ENCODE data around the gene TATDN2.
"Not testable (repeated sequence)": the region's sequence is repeated elsewhere in the genome, so short reads cannot be mapped to it uniquely, and the experiment has no call there.

Gene TATDN2

DNA sequence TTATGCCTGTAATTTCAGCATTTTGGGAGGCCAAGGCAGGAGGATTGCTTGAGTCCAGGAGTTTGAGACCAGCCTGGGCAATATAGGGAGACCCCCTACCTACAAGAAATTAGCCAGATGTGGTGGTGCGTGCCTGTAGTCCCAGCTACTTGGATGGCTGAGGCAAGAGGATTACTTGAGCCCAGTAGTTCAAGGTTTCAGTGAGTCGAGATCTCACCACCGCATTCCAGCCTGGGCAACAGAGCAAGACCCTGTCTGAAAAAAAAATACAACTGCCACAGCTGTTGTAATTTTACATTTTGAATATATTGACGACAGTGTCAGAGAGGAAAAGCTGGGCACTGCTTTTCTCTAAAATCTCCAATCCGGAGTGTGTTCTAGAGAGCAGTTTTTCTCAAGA, 21.2 kb downstream of the TATDN2 start:
- TF ChIP-seq, protein P1, sequence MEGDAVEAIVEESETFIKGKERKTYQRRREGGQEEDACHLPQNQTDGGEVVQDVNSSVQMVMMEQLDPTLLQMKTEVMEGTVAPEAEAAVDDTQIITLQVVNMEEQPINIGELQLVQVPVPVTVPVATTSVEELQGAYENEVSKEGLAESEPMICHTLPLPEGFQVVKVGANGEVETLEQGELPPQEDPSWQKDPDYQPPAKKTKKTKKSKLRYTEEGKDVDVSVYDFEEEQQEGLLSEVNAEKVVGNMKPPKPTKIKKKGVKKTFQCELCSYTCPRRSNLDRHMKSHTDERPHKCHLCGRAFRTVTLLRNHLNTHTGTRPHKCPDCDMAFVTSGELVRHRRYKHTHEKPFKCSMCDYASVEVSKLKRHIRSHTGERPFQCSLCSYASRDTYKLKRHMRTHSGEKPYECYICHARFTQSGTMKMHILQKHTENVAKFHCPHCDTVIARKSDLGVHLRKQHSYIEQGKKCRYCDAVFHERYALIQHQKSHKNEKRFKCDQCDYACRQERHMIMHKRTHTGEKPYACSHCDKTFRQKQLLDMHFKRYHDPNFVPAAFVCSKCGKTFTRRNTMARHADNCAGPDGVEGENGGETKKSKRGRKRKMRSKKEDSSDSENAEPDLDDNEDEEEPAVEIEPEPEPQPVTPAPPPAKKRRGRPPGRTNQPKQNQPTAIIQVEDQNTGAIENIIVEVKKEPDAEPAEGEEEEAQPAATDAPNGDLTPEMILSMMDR (IDR thresholded peaks at IDR 0.05; ENCODE audit: low read depth, low read length): no peak
- TF ChIP-seq, protein P2, sequence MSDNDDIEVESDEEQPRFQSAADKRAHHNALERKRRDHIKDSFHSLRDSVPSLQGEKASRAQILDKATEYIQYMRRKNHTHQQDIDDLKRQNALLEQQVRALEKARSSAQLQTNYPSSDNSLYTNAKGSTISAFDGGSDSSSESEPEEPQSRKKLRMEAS (IDR thresholded peaks at IDR 0.05; ENCODE audit: low read depth, low read length): no peak
- no peak for TF ChIP-seq MYC (IDR thresholded peaks at IDR 0.05; ENCODE audit: low read depth, low read length)
- TF ChIP-seq POLR2A (IDR thresholded peaks at IDR 0.05; ENCODE audit: extremely low read depth, insufficient read length): no peak
- DNase-seq (ENCODE audit: low read depth): no peak
- H3K4me3 ChIP-seq (ENCODE audit: low read depth, low read length): no peak overlapping the region

DNA sequence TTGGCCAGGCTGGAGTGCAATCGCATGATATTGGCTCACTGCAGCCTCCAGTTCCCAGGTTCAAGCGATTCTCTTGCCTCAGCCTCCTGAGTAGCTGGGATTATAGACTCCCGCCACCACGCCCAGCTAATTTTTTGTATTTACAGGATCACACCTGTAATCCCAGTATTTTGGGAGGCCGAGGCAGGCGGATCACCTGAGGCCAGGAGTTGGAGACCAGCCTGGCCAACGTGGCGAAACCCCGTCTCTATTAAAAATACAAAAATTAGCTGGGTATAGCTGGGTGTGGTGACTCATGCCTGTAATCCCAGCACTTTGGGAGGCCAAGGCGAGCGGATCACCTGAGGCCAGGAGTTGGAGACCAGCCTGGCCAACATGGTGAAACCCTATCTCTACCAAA, 24.2 kb downstream of the TATDN2 start:
- not testable (repeated sequence) for H3K4me3 ChIP-seq (ENCODE audit: low read depth, low read length); DNase-seq (ENCODE audit: low read depth)

DNA sequence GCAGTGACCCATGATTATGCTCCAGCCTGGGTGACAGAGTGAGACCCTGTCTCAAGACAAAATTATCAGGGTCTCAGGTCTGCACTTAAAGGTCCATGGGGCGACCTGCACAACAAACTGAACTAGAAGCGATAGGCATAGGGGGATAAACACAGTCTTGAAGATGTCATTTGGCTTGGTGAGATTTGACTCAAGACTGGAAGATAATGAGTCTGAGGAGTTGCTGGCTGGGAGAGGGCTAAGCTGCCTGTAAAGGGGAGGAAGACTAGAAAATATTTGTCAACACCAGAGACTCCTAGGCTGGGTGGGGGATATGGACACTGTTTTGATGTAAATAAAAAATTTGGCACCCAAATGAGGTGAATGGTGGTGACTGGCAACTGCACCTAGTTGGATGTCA, 24.7 kb downstream of the TATDN2 start:
- H3K4me3 ChIP-seq (ENCODE audit: low read depth, low read length): no peak overlapping the region
- no peak for DNase-seq (ENCODE audit: low read depth)
- TF ChIP-seq, protein P1 (IDR thresholded peaks at IDR 0.05; ENCODE audit: low read depth, low read length): no peak
- TF ChIP-seq POLR2A (IDR thresholded peaks at IDR 0.05; ENCODE audit: extremely low read depth, insufficient read length) (no peak), MYC (IDR thresholded peaks at IDR 0.05; ENCODE audit: low read depth, low read length) (no peak)
- TF ChIP-seq, protein P2 (IDR thresholded peaks at IDR 0.05; ENCODE audit: low read depth, low read length): no peak

DNA sequence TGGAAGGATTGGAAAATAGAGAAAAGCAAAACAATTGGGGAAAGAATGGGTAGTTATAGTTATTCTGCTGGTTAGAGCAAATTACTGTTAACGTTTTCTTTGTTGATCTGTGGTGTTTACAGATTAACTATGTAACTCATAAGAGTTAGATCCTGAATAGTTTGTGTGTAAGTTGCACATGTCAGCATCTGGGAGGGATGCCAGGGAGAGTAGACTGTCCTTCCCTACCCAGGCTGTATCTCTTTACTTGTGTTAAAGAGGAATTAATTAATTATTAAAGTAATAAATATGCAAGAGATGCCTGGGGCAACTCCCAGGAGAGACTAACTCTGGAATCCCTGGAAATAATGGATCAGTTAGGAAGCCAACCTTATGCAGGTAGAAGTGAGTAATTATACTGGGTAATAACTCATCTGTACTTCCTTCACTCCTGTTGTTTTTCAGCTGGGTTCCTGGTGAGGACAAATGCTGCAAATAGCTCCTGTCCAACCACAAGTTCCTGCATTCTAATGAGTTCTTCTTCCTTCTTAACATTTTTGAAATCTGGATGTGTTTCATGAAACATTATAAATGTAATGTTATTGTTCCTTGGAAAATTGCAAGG, 25.5 kb downstream of the TATDN2 start:
- no peak for TF ChIP-seq MYC (IDR thresholded peaks at IDR 0.05; ENCODE audit: low read depth, low read length)
- TF ChIP-seq POLR2A (IDR thresholded peaks at IDR 0.05; ENCODE audit: extremely low read depth, insufficient read length): no peak
- TF ChIP-seq, protein P1 (IDR thresholded peaks at IDR 0.05; ENCODE audit: low read depth, low read length): no peak
- TF ChIP-seq, protein P2 (IDR thresholded peaks at IDR 0.05; ENCODE audit: low read depth, low read length): no peak
- H3K4me3 ChIP-seq (ENCODE audit: low read depth, low read length): no peak overlapping the region
- no peak for DNase-seq (ENCODE audit: low read depth)

DNA sequence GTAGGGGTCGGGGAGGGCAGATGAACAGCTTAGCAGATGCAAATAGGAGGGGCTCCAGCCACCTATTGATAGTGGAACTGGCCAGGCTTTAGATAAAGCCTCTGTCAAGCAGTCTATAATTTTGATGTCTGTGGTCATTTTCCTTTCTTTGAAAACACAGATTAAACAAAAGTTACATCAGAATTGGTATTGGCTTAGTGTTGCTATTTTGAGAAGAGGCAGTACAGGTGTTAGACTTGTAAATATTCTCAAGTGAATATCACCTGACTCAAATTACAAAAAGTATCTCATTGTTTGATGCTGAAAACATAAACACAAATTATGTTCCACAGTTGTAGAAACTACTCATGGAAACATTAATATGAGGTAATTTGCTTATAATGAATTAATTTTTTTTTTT, 26.3 kb downstream of the TATDN2 start:
- DNase-seq (ENCODE audit: low read depth): no peak
- TF ChIP-seq POLR2A (IDR thresholded peaks at IDR 0.05; ENCODE audit: extremely low read depth, insufficient read length) (no peak), MYC (IDR thresholded peaks at IDR 0.05; ENCODE audit: low read depth, low read length) (no peak)
- TF ChIP-seq, protein P1 (IDR thresholded peaks at IDR 0.05; ENCODE audit: low read depth, low read length): no peak
- TF ChIP-seq, protein P2 (IDR thresholded peaks at IDR 0.05; ENCODE audit: low read depth, low read length): no peak

DNA sequence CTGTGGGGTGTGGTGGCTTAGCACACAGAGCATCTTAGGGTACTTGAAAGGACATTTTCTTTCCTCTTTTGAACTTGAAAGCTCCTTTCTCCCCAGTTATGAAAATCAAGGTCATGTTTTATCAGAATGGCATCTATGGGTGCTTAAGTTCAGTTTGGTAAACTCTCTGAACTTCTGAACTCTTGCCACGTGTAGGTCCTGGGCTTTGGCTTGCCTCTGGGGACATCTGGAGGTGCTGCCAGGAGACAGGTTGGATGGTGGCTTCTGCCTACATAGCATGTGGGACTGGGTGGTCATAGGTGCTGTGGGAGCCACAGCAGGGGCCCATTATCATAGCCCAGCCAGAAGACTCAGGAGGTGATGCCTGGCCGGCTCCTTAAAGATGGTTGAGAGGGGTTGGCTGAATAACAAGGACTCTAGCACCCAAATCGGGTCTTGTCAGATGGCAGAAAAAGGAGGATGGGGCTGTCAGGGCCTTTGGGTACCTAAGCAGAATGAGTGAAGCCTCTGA, 28.9 kb downstream of the TATDN2 start:
- no peak for DNase-seq (ENCODE audit: low read depth)
- no peak overlapping the region for H3K4me3 ChIP-seq (ENCODE audit: low read depth, low read length)
- TF ChIP-seq, protein P1 (IDR thresholded peaks at IDR 0.05; ENCODE audit: low read depth, low read length): no peak
- no peak for TF ChIP-seq POLR2A (IDR thresholded peaks at IDR 0.05; ENCODE audit: extremely low read depth, insufficient read length)
- TF ChIP-seq, protein P2 (IDR thresholded peaks at IDR 0.05; ENCODE audit: low read depth, low read length): no peak
- no peak for TF ChIP-seq MYC (IDR thresholded peaks at IDR 0.05; ENCODE audit: low read depth, low read length)

More for the DNA sequence above, 26.3 kb downstream of the TATDN2 start:
- no peak overlapping the region for H3K4me3 ChIP-seq (ENCODE audit: low read depth, low read length)

All from NB4 (cell line).